Trophoblast cell (in vitro differentiated cells and primary cell): Measurements from ENCODE around the gene LTA4H.

ENCODE experiments used
- DNase-seq, 2 donors: peaks; one replicate each; pipeline ENCODE4 v3.0.0-alpha.2; 2016
- H2AFZ ChIP-seq: 2 replicates; pipeline ENCODE4 v1.6.1; 2013; ENCODE audit warnings: low read length, moderate library complexity, mild to moderate bottlenecking; ENCODE audit not compliant: insufficient read depth, poor library complexity
- H2AK5ac ChIP-seq: 2 replicates; pipeline ENCODE4 v1.6.1; 2013; ENCODE audit warnings: mild to moderate bottlenecking, low read length
- H2BK120ac ChIP-seq: 2 replicates; pipeline ENCODE4 v1.6.1; 2013; ENCODE audit warnings: low read length, mild to moderate bottlenecking, moderate library complexity; ENCODE audit not compliant: insufficient read depth, poor library complexity
- H2BK12ac ChIP-seq: 2 replicates; pipeline ENCODE4 v1.6.1; 2013; ENCODE audit warnings: mild to moderate bottlenecking, low read length, moderate library complexity
- H2BK5ac ChIP-seq: 2 replicates; pipeline ENCODE4 v1.6.1; 2013; ENCODE audit warnings: low read length, low read depth, moderate library complexity, mild to moderate bottlenecking; ENCODE audit not compliant: poor library complexity
- H3K14ac ChIP-seq: 2 replicates; pipeline ENCODE4 v1.6.1; 2013; ENCODE audit warnings: mild to moderate bottlenecking, low read length
- H3K18ac ChIP-seq: 2 replicates; pipeline ENCODE4 v1.6.1; 2013; ENCODE audit warnings: mild to moderate bottlenecking, low read length
- H3K23ac ChIP-seq: 2 replicates; pipeline ENCODE4 v1.6.1; 2013; ENCODE audit warnings: low read length
- H3K27ac ChIP-seq: 2 replicates; pipeline ENCODE4 v1.5.1; 2013; ENCODE audit warnings: low read depth, mild to moderate bottlenecking, inconsistent platforms, low read length, moderate library complexity
- H3K27me3 ChIP-seq: 2 replicates; pipeline ENCODE4 v1.6.1; 2013; ENCODE audit warnings: inconsistent platforms, mild to moderate bottlenecking, low read length, moderate library complexity; ENCODE audit not compliant: insufficient read depth
- H3K36me3 ChIP-seq, 2 experiments: 1 replicate in 1 of 2; 2 replicates in 1 of 2; pipeline ENCODE4 v1.6.1; 2013; ENCODE audit warnings: low read length in 2 of 2, mild to moderate bottlenecking in 2 of 2, moderate library complexity in 1 of 2; ENCODE audit not compliant: insufficient read depth in 2 of 2, control insufficient read depth in 1 of 2
- H3K4ac ChIP-seq: 2 replicates; pipeline ENCODE4 v1.6.1; 2013; ENCODE audit warnings: low read depth, mild to moderate bottlenecking, low read length, moderate library complexity
- H3K4me1 ChIP-seq, 2 experiments: 1 replicate in 1 of 2; 2 replicates in 1 of 2; pipeline ENCODE4 v1.6.1; 2013; ENCODE audit warnings: low read length in 2 of 2, mild to moderate bottlenecking in 2 of 2, moderate library complexity in 1 of 2; ENCODE audit not compliant: insufficient read depth in 2 of 2, control insufficient read depth in 1 of 2
- H3K4me2 ChIP-seq: 2 replicates; pipeline ENCODE4 v1.6.1; 2013; ENCODE audit warnings: inconsistent platforms, mild to moderate bottlenecking, low read length, moderate library complexity
- H3K4me3 ChIP-seq: 2 replicates; pipeline ENCODE4 v1.5.1; 2013; ENCODE audit warnings: mild to moderate bottlenecking, low read depth, low read length, inconsistent platforms
- H3K79me1 ChIP-seq: one replicate; pipeline ENCODE4 v1.6.1; 2013; ENCODE audit warnings: low read length
- H3K79me2 ChIP-seq: 2 replicates; pipeline ENCODE4 v1.6.1; 2013; ENCODE audit warnings: low read length, mild to moderate bottlenecking; ENCODE audit not compliant: control insufficient read depth, insufficient read depth, poor library complexity
- H3K9ac ChIP-seq: 2 replicates; pipeline ENCODE4 v1.6.1; 2013; ENCODE audit warnings: mild to moderate bottlenecking, low read length
- H3K9me3 ChIP-seq: 2 replicates; pipeline ENCODE4 v1.6.1; 2013; ENCODE audit warnings: low read depth, mild to moderate bottlenecking, control low read depth, inconsistent platforms, low read length; ENCODE audit not compliant: insufficient read depth
- H4K12ac ChIP-seq: 2 replicates; pipeline ENCODE4 v1.6.1; 2013; ENCODE audit warnings: low read depth, mild to moderate bottlenecking, low read length, moderate library complexity
- H4K8ac ChIP-seq: 2 replicates; pipeline ENCODE4 v1.6.1; 2013; ENCODE audit warnings: low read depth, mild to moderate bottlenecking, low read length, moderate library complexity
- H4K91ac ChIP-seq: one replicate; pipeline ENCODE4 v1.6.1; 2013; ENCODE audit warnings: low read depth, mild to moderate bottlenecking, low read length, moderate library complexity
- WGBS: extraction: QIAGEN DNeasy Blood & Tissue Kit; methylation state at CpG from one replicate; pipeline ENCODE4 v1.1.7; 2013; ENCODE audit warnings: missing lambda C conversion rate; ENCODE audit not compliant: insufficient read length, insufficient coverage; ENCODE audit errors: extremely low coverage; 5-methylcytosine and 5-hydroxymethylcytosine counted together

Gene LTA4H

DNA sequence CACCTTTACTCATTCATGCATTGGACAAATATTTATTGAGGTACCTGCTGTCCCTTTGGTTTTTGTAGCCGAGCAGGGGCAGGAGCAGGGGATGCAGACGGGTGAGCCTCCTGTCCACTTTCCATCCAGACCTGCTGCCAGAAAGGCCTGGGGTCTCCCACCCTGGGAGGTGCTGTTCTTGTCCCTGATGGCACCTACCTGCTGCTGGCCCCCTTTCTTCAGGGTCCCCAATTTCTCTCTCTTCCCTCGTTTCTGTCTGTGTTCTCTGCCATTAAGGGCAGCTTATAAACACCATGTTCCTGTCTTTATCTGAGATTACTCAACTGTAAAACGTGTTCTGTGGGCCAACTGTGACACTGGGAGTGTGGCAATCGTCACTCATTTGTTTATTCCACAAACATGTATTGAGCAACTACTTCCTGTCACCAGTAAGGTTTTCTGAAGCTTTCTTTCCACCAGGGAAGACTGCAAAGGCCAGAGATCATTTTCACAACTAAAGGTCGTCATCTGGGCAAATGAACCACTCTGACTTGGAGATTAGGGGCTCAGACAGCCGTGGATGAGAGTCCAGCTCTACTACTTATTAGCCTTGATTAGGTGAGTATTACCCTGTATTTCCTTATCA, 39.2 kb downstream of the LTA4H start, which contains the start of gene HAL:
TSS of gene HAL (minus strand) at position 311 of the 625 bp plus-strand sequence. CDS start 434 bp downstream, outside the sequence.
- Histone ChIP-seq H3K79me1 (no peaks in the 10 kb centered on the region), H2BK120ac (no peak within 1 kb of the TSS), H3K79me2 (no peaks in the 10 kb centered on the region), H3K27me3 (no peaks in the 10 kb centered on the region), H3K27ac (no peak within 1 kb of the TSS), H3K9me3 (no peaks in the 10 kb centered on the region), H3K18ac (no peak within 1 kb of the TSS), H3K4me3 (no peak within 1 kb of the TSS), H3K4me1 (peaks cover 0 to 3% of the 10 kb centered on the region in 2 experiments), H4K8ac (no peak within 1 kb of the TSS), H3K14ac (no peak within 1 kb of the TSS), H2BK12ac (no peak within 1 kb of the TSS), H3K4me2 (no peak within 1 kb of the TSS), H2AK5ac (peak within 1 kb of the TSS; percentile 28), H3K9ac (no peak within 1 kb of the TSS), H4K91ac (no peak within 1 kb of the TSS), H3K23ac (no peak within 1 kb of the TSS), H4K12ac (no peak within 1 kb of the TSS), H2AFZ (no peak within 1 kb of the TSS), H3K4ac (no peak within 1 kb of the TSS), H2BK5ac (no peak within 1 kb of the TSS), H3K36me3 (no peaks in the 10 kb centered on the region)
- peak; percentile 60 to 83 for DNase-seq
- WGBS: no CpG with 5 or more reads among the region's 7 CpGs

DNA sequence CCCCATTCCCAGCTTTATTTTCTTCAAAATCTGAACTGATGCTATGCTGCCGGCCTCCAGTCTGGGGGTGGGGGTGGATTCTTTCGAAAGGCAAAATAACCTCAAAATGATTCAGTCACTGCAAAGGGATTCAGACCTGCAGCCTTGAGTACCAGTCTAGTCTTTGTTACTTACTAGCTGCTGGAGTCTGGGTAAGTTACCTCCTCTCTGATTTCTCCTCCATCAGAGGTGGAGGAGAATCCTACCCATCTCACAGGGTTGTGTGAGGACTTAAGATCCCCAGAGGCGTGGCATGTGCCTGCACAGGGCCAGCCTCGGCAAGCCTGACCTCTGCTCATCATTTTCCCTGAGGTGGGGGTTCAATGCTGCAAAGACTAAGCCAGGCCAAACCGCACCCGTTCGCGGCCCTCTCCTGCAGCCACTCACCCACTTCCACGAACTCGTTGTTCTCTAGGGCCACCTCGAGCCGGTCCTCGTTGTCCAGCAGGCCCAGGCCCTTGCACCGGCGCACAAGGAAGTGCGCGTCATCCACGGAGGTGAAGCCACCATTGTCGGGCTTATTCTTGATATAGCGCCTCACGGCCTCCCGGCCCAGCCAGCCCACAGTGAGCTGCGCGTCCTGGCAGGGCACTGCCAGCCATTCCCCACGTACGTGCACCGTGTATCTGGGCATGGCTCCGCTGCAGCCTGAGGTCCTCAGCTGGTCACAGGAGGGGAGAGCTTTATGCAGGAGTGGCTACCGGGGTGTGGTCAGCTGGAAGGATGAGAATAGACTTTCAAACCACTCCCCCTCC, 40.0 kb downstream of the LTA4H start:
- Histone ChIP-seq H3K79me2 (no peaks in the 10 kb centered on the region), H3K4me2 (no peak overlapping the region), H3K27ac (no peak overlapping the region), H4K12ac (no peak overlapping the region), H3K23ac (no peak overlapping the region), H2AFZ (no peak overlapping the region), H4K8ac (no peak overlapping the region), H2BK5ac (no peak overlapping the region), H2BK12ac (no peak overlapping the region), H3K79me1 (no peaks in the 10 kb centered on the region), H3K4me1 (peaks cover 0 to 3% of the 10 kb centered on the region in 2 experiments), H3K18ac (no peak overlapping the region), H3K9me3 (no peaks in the 10 kb centered on the region), H3K14ac (no peak overlapping the region), H3K27me3 (no peaks in the 10 kb centered on the region), H2AK5ac (peak overlapping the region; percentile 28), H4K91ac (no peak overlapping the region), H3K36me3 (no peaks in the 10 kb centered on the region), H3K9ac (no peak overlapping the region), H3K4ac (no peak overlapping the region), H2BK120ac (no peak overlapping the region), H3K4me3 (no peak overlapping the region)
- no CpG with 5 or more reads among the region's 29 CpGs for WGBS
- DNase-seq: no peak

DNA sequence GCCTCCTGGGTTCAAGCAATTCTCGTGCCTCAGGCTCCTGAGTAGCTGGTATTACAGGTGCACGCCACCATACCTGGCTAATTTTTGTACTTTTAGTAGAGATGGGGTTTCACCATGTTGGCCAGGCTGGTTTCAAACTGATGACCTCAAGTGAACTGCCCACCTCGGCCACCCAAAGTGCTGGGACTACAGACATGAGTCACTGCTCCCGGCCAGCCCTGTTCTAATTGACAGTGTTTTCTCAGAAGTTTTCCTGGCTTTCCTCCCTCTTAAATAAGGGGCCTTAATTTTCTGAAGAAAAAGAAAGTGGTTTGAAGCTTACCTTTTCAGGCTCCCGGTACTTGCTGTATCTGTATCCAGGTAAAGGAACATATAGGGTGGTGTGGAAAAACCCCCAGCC, 40.9 kb downstream of the LTA4H start:
- Histone ChIP-seq H3K23ac (no peak overlapping the region), H4K8ac (no peak overlapping the region), H2BK12ac (no peak overlapping the region), H3K9me3 (no peaks in the 10 kb centered on the region), H3K4me2 (no peak overlapping the region), H3K79me1 (no peaks in the 10 kb centered on the region), H3K18ac (no peak overlapping the region), H2BK120ac (no peak overlapping the region), H3K14ac (no peak overlapping the region), H3K4me1 (peaks cover 0 to 3% of the 10 kb centered on the region in 2 experiments), H3K9ac (no peak overlapping the region), H3K79me2 (no peaks in the 10 kb centered on the region), H2BK5ac (no peak overlapping the region), H3K4me3 (no peak overlapping the region), H4K91ac (no peak overlapping the region), H3K36me3 (no peaks in the 10 kb centered on the region), H4K12ac (no peak overlapping the region), H2AK5ac (no peak overlapping the region), H2AFZ (no peak overlapping the region), H3K27me3 (no peaks in the 10 kb centered on the region), H3K4ac (no peak overlapping the region), H3K27ac (no peak overlapping the region)
- DNase-seq: no peak
- WGBS: no CpG with 5 or more reads among the region's 5 CpGs

DNA sequence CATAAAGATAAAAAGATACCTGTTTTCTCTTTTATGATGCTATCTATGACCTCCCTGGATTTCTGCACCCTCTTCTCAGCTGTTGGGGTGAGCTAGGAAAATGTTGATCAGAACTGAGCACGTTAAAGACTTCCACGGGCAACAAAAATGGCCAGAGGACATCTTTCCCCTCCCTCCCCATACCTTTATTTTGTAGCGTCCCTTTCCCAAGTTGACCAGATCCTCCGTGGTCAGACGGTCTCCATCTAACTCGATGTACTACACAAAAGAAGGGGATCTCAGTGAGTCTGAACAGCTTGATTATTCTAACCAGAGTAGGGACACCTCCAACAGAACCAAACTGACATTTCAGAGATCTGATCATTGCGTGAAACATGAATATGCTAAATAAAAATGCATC, 41.5 kb downstream of the LTA4H start:
- Histone ChIP-seq H3K4me3 (no peak overlapping the region), H3K14ac (no peak overlapping the region), H3K18ac (no peak overlapping the region), H2BK12ac (no peak overlapping the region), H3K27me3 (no peaks in the 10 kb centered on the region), H4K8ac (no peak overlapping the region), H4K91ac (no peak overlapping the region), H3K79me1 (no peaks in the 10 kb centered on the region), H2BK120ac (no peak overlapping the region), H3K4ac (no peak overlapping the region), H3K27ac (no peak overlapping the region), H2AFZ (no peak overlapping the region), H3K4me2 (no peak overlapping the region), H2AK5ac (no peak overlapping the region), H3K79me2 (no peaks in the 10 kb centered on the region), H3K9me3 (no peaks in the 10 kb centered on the region), H3K4me1 (peaks cover 0 to 3% of the 10 kb centered on the region in 2 experiments), H3K23ac (no peak overlapping the region), H3K36me3 (no peaks in the 10 kb centered on the region), H2BK5ac (no peak overlapping the region), H3K9ac (no peak overlapping the region), H4K12ac (no peak overlapping the region)
- no peak for DNase-seq
- WGBS: no CpG with 5 or more reads among the region's 7 CpGs
